RPMI7951 (cell line): ENCODE data around the gene CMBL. TPM values are rescaled to one million over a fixed set of nuclear protein-coding genes. Genes with fewer than 3 reads are reported as not detected.

ENCODE experiments used
- total RNA-seq: library from RNA; depleted of rRNA; stranded (reverse); fragments of >200 nt; shearing (Covaris generic); gene quantifications from 2 replicates; pipeline ENCODE4 v1.2.3, GENCODE V29; 2014; rRNA removed

Gene CMBL
- total RNA-seq, 1 experiment from 2014 or later: 4.1 TPM

Other genes with a start within 250 kb of the CMBL start
- gene ATPSCKMT, start 58.0 kb downstream of the CMBL start, total RNA-seq: 26.3 and 29.6 TPM in 2 replicates
- 555 and 627 TPM in 2 replicates for gene CCT5, start 57.6 kb downstream of the CMBL start, total RNA-seq
- gene MARCHF6, start 45.8 kb upstream of the CMBL start, total RNA-seq: 18.7 and 22.3 TPM in 2 replicates
- gene ROPN1L, start 134.0 kb upstream of the CMBL start, total RNA-seq: 0.59 and 0.84 TPM in 2 replicates